ENCODE measurements around the gene MS4A15. TPM values are rescaled to one million over a fixed set of nuclear protein-coding genes. Genes with fewer than 3 reads are reported as not detected.

MS4A15 gene
- total and polyA plus RNA-seq, 9 of the 15 experiments (the other 6 are each of a cell fraction or from before 2014, with no cell fraction given), result not detected

DNA sequence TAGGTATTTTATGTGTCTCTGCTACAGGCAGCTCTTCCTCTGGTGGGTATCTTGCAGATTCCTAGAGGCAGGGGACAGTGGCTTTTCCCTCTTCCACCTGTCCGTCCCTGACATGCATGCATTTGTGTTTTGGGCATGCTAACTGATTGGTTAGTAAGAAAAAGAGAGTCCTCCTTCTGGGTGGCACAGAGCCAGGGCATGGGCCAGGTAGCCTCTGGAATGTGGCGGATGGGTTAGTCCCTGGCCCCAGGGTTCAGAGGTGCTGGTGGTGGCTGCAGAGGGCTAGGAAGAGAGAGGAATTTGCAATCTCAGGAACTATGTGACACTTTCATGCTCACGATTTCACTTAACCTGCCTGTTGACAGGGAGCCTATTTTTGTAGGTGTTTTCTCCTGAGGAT is 5.8 kb upstream of the MS4A15 start:
- Histone ChIP-seq H3K4me1 (replicated peaks in 1 of 2; ENCODE audit: control insufficient read depth in 2 of 2, insufficient read depth in 2 of 2, low read length in 2 of 2) (peaks cover 0 to 6% of the 10 kb centered on the region in 2 experiments; a peak in 2 of 5 replicates), H3K27me3 (ENCODE audit: control insufficient read depth in 2 of 2, insufficient read depth in 2 of 2, low read length in 2 of 2) (peaks cover 9 to 32% of the 10 kb centered on the region in 2 experiments; a peak in 4 of 5 replicates), H3K9ac (ENCODE audit: insufficient read depth in 1 of 2, low read depth in 2 of 2, low read length in 2 of 2) (no peak overlapping the region), H3K27ac (ENCODE audit: extremely low read depth, low read depth, low read length) (no peak overlapping the region), H3K79me2 (ENCODE audit: control insufficient read depth, insufficient read depth, low read length) (no peaks in the 10 kb centered on the region), H3K36me3 (ENCODE audit: control insufficient read depth, insufficient read depth, low read length) (no peaks in the 10 kb centered on the region), H3K4me2 (ENCODE audit: insufficient read depth, low read length) (no peak overlapping the region), H3K9me1 (ENCODE audit: control insufficient read depth, insufficient read depth, low read length) (no peaks in the 10 kb centered on the region), H3K4me3 (no peak overlapping the region), H3K9me3 (replicated peaks; ENCODE audit: control insufficient read depth, insufficient read depth, low read depth, low read length) (no peaks in the 10 kb centered on the region), H4K20me1 (replicated peaks; ENCODE audit: control insufficient read depth, insufficient read depth, low read length) (no peaks in the 10 kb centered on the region), H2AFZ (ENCODE audit: low read depth, low read length) (no peak overlapping the region)
- ATAC-seq (no peak), DNase-seq (ENCODE audit: extremely low read depth in 1 of 4, low spot score in 3 of 4) (no peak), FAIRE-seq (no peak)
- intact Hi-C loops (cut with micrococcal nuclease), result loop anchor here (10.0 kb wide), 2 partner anchors 96 to 486 kb away; no protein-coding TSS in a partner anchor
- 3% methylated on average over 3 of the region's 3 CpGs for WGBS (ENCODE audit: insufficient coverage, low coverage, missing lambda C conversion rate)
- POLR2A ChIA-PET, result no interaction called here
- in situ Hi-C loops (cut with MboI), result no loop called here
- CTCF ChIA-PET (ENCODE audit: low intra/inter-chr PET ratio), result interaction anchor here (0.6 kb wide), 1 partner anchor 145 kb away, joined by 3 read pairs; no protein-coding TSS in a partner anchor
- no TSS peak for BruUV-seq (replicated peaks)
- no peak for TF ChIP-seq MIER1 (IDR thresholded peaks at IDR 0.05; ENCODE audit: low read depth)
- TF ChIP-seq, protein P1, sequence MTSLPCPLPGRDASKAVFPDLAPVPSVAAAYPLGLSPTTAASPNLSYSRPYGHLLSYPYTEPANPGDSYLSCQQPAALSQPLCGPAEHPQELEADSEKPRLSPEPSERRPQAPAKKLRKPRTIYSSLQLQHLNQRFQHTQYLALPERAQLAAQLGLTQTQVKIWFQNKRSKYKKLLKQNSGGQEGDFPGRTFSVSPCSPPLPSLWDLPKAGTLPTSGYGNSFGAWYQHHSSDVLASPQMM (CRISPR knock-in tag; IDR thresholded peaks at IDR 0.05), result no peak
- no peak for TF ChIP-seq ZNF764 (CRISPR knock-in tag; IDR thresholded peaks at IDR 0.05; ENCODE audit: low read depth)
- no peak for TF ChIP-seq WHSC1 (IDR thresholded peaks at IDR 0.05; ENCODE audit: low read length)
- TF ChIP-seq POLR3A (IDR thresholded peaks at IDR 0.05; ENCODE audit: borderline replicate concordance, extremely low read depth, insufficient read depth, insufficient read length), result no peak
- TF ChIP-seq ARHGAP35 (IDR thresholded peaks at IDR 0.05; ENCODE audit: partially characterized antibody), result no peak
- TF ChIP-seq SAP30 (IDR thresholded peaks at IDR 0.05; ENCODE audit: borderline replicate concordance, insufficient read depth, low read depth, low read length, poor library complexity, severe bottlenecking), result no peak
- TF ChIP-seq ZC3H11A (IDR thresholded peaks at IDR 0.05; ENCODE audit: low read depth, low read length), result no peak
- no peak for TF ChIP-seq MEF2D (tag; conservative IDR thresholded peaks at IDR 0.05; ENCODE audit: low read depth)
- TF ChIP-seq, protein P2, sequence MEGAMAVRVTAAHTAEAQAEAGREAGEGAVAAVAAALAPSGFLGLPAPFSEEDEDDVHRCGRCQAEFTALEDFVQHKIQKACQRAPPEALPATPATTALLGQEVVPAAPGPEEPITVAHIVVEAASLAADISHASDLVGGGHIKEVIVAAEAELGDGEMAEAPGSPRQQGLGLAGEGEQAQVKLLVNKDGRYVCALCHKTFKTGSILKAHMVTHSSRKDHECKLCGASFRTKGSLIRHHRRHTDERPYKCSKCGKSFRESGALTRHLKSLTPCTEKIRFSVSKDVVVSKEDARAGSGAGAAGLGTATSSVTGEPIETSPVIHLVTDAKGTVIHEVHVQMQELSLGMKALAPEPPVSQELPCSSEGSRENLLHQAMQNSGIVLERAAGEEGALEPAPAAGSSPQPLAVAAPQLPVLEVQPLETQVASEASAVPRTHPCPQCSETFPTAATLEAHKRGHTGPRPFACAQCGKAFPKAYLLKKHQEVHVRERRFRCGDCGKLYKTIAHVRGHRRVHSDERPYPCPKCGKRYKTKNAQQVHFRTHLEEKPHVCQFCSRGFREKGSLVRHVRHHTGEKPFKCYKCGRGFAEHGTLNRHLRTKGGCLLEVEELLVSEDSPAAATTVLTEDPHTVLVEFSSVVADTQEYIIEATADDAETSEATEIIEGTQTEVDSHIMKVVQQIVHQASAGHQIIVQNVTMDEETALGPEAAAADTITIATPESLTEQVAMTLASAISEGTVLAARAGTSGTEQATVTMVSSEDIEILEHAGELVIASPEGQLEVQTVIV (CRISPR knock-in tag; IDR thresholded peaks at IDR 0.05; ENCODE audit: borderline replicate concordance), result no peak
- TF ChIP-seq SMARCA4 (IDR thresholded peaks at IDR 0.05), result no peak
- TF ChIP-seq, protein P3, sequence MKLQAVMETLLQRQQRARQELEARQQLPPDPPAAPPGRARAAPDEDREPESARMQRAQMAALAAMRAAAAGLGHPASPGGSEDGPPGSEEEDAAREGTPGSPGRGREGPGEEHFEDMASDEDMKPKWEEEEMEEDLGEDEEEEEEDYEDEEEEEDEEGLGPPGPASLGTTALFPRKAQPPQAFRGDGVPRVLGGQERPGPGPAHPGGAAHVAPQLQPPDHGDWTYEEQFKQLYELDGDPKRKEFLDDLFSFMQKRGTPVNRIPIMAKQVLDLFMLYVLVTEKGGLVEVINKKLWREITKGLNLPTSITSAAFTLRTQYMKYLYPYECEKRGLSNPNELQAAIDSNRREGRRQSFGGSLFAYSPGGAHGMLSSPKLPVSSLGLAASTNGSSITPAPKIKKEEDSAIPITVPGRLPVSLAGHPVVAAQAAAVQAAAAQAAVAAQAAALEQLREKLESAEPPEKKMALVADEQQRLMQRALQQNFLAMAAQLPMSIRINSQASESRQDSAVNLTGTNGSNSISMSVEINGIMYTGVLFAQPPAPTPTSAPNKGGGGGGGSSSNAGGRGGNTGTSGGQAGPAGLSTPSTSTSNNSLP (IDR thresholded peaks at IDR 0.05; ENCODE audit: borderline replicate concordance, low read depth, low read length), result no peak
- TF ChIP-seq HCFC1 (IDR thresholded peaks at IDR 0.05; ENCODE audit: low read depth, low read length), result no peak
- no peak for TF ChIP-seq CREBBP (IDR thresholded peaks at IDR 0.05; ENCODE audit: low read depth, low read length)
- TF ChIP-seq EGR1 (conservative IDR thresholded peaks at IDR 0.05), result no peak
- no peak for TF ChIP-seq ELF2 (CRISPR knock-in tag; IDR thresholded peaks at IDR 0.05)
- TF ChIP-seq RFX7 (CRISPR knock-in tag; IDR thresholded peaks at IDR 0.05), result no peak
- TF ChIP-seq, protein P4, sequence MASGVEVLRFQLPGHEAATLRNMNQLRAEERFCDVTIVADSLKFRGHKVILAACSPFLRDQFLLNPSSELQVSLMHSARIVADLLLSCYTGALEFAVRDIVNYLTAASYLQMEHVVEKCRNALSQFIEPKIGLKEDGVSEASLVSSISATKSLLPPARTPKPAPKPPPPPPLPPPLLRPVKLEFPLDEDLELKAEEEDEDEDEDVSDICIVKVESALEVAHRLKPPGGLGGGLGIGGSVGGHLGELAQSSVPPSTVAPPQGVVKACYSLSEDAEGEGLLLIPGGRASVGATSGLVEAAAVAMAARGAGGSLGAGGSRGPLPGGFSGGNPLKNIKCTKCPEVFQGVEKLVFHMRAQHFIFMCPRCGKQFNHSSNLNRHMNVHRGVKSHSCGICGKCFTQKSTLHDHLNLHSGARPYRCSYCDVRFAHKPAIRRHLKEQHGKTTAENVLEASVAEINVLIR (CRISPR knock-in tag; IDR thresholded peaks at IDR 0.05), result no peak
- TF ChIP-seq GATA2 (CRISPR knock-in tag; IDR thresholded peaks at IDR 0.05), result no peak

Data from K562 (cell line).